Lower leg skin (tissue), 4 donors: ENCODE measurements around the gene DENND1A. TPM values are rescaled to one million over a fixed set of nuclear protein-coding genes. Genes with fewer than 3 reads are reported as not detected.

Source experiments
- DNase-seq, 2 donors: peaks; one replicate each; pipeline ENCODE4 v3.0.0-alpha.2; 2019; ENCODE audit warnings: low spot score in 2 of 2
- H3K4me3 ChIP-seq: fragments of 200-600 bp; sonication (generic); 2 replicates; pipeline ENCODE4 v1.5.1; 2017; ENCODE audit warnings: mild to moderate bottlenecking, low read depth; ENCODE audit not compliant: poor library complexity, severe bottlenecking
- POLR2A ChIP-seq, 2 donors: fragments of 450-650 bp; IDR thresholded peaks; one replicate each; pipeline ENCODE4 v1.6.1; 2016 to 2017; ENCODE audit warnings: antibody characterized with exemption in 2 of 2, mild to moderate bottlenecking in 1 of 2, moderate library complexity in 1 of 2
- WGBS, 2 donors: methylation state at CpG; one replicate each; pipeline ENCODE4 v1.1.5; 2018; 5-methylcytosine and 5-hydroxymethylcytosine counted together
- intact Hi-C: fragments of 100-400 bp; cut with DNase I; formaldehyde crosslinking; loops from one replicate; pipeline ENCODE4 v1.15.0; 2023; ENCODE audit warnings: low total_unique reads
- total RNA-seq, 4 donors: library from RNA; depleted of rRNA; stranded (reverse); fragments of >200 nt; gene quantifications; one replicate each; pipeline ENCODE4 v1.1.0, GENCODE V29; 2016
- TF ChIP-seq, protein P1 (sequence below), 3 donors: fragments of 450-650 bp; IDR thresholded peaks; one replicate each; pipeline ENCODE4 v1.5.1; 2016; ENCODE audit warnings: antibody characterized with exemption in 3 of 3, mild to moderate bottlenecking in 3 of 3, moderate library complexity in 2 of 3

The DENND1A gene
- total RNA-seq, 4 donors from 2014 or later: 6.5 to 16.3 (median 12.3) TPM

DNA sequence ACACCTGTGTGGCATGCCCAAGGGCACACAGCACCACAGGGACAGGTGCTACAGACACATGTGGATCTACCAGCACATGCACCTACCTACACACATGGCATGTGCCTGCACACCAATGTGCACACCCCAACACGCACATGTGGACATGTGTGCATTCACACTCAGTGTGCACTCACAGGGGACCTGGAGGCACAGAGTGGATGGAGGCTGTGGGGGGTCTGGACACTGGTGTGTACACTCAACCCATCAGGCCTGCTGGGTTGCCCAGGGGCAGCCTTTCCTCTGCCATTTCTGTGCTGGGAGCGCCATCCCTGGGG is 572.2 kb downstream of the DENND1A start:
- intact Hi-C loops: no loop called here

DNA sequence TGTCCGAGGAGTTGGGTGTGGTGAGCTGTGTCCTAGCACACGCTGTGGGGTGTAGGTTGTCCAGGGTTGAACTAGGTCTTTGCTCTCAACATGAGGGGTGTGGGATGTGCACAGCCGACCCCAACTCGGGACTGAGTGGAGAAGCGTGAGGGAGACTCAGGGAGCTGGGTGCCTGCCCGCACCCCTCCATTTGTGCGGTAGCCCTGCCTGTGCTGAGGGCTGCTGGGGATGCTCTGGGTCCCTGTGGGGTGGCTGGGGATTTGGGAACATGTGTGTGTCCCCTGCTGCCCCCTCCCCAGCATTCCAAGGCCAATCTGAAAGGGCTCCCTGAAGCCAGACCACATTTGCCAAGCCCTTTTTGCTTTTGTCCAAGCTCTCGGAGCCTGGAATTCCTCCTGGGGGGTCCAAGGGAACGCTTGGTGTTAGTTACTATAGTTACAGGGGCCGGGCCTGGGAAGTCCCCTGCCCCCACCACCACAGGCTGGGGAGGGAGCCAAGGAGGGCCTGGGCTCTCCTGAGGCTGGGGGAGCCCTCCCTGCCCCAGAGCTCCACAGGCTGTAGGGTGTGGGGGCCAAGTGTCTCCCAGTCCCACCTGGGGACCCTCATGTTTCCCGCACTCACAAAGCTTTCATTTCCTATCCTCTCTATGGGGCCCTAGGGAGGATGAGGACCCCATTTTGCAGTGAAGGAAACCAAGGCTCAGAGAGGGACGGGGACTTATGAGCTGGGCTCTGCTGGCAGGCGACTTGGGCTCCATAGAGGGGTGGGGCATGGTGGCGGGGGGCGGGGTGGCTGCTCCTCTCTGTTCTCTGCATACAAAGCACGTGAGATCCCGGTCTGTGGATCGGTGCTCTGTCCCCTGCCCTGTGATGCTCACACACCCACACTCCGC is 572.8 kb downstream of the DENND1A start:
- no peak overlapping the region for H3K4me3 ChIP-seq
- DNase-seq: no peak
- intact Hi-C loops: no loop called here
- no peak for TF ChIP-seq POLR2A (IDR thresholded peaks at IDR 0.05)
- TF ChIP-seq, protein P1, sequence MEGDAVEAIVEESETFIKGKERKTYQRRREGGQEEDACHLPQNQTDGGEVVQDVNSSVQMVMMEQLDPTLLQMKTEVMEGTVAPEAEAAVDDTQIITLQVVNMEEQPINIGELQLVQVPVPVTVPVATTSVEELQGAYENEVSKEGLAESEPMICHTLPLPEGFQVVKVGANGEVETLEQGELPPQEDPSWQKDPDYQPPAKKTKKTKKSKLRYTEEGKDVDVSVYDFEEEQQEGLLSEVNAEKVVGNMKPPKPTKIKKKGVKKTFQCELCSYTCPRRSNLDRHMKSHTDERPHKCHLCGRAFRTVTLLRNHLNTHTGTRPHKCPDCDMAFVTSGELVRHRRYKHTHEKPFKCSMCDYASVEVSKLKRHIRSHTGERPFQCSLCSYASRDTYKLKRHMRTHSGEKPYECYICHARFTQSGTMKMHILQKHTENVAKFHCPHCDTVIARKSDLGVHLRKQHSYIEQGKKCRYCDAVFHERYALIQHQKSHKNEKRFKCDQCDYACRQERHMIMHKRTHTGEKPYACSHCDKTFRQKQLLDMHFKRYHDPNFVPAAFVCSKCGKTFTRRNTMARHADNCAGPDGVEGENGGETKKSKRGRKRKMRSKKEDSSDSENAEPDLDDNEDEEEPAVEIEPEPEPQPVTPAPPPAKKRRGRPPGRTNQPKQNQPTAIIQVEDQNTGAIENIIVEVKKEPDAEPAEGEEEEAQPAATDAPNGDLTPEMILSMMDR (IDR thresholded peaks at IDR 0.05): no peak
- 68 to 70% methylated on average over 15 to 17 of the region's 19 CpGs for WGBS, 2 donors

More for the DNA sequence above, 572.2 kb downstream of the DENND1A start:
- H3K4me3 ChIP-seq: no peak overlapping the region
- TF ChIP-seq POLR2A (IDR thresholded peaks at IDR 0.05): no peak
- TF ChIP-seq, protein P1 (IDR thresholded peaks at IDR 0.05): no peak
- WGBS, 2 donors: 93 to 100% methylated on average over 2 of the region's 2 CpGs
- DNase-seq: no peak

DNA sequence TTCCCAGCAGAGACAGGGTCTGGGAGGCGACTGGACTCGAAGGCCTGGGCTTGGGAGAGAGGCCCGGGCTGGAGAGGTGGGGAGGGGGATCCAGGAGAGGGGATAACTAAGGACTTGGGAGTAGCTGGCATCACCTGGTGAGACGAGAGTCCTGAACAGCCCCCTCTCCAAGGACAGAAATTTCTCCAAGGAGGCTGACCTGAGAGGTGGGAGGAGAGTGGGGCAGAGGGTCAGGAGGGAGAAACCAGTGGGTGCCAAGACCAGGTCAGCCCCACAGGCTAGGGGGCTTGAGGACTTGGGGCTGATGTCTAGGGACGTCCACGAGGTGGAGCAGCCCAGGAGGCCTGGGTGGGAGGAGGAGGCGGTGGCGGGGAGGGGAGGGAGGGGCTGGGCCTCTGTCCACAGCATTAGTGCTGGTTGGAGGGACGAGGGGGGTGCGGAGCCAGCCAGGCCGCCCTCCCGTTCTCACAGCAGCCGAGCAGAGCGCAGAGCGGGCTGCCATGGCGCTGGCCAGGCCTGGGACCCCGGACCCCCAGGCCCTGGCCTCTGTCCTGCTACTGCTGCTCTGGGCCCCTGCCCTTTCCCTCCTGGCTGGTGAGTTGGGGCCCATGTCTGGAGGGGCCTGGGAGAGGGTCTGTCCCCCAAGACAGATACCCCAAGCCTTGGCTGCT is 574.0 kb downstream of the DENND1A start, which contains the start of gene CRB2:
TSS of gene CRB2 (plus strand) at position 437 of the 671 bp plus-strand sequence. CDS start at position 501, 64 bp downstream.
- no peak for DNase-seq
- intact Hi-C loops: no loop called here
- no peak within 1 kb of the TSS for H3K4me3 ChIP-seq
- no peak for TF ChIP-seq POLR2A (IDR thresholded peaks at IDR 0.05)
- TF ChIP-seq, protein P1 (IDR thresholded peaks at IDR 0.05): no peak
- 62 to 72% methylated on average over 12 to 16 of the region's 17 CpGs for WGBS, 2 donors

DNA sequence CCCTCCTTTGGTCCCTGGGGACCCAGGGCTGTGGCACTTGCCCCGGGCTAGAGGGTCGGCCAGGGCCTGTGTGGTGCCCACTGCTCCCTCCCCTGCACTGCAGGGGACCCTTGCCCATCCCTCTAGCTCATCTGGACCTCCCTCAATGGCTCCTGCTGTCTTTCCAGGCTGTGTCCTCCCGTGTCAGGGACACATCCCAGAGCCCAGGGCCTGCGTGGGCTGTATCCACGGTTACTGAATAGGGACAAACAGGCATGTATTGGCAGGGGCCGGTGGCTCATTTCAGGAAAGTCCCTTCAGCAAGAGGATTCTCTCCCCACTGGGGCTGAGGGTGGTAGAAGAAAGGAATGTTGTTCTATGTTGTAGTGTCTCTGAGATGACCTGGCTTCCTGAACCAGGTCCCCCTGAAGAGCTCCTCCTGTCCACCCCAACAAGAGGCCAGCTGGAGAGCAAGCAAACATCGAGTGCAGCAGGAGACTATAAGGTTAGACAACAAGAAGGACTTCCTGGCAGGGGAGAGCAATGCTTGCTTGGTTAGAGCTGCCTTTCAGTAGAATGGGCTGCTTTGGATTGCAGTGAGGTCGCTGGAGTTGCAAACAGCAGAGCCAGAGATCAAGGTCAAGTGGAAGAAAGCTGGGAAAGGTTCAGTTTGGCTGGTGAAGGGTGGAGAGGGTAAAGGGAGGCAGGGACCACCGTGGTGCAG is 575.0 kb downstream of the DENND1A start:
- TF ChIP-seq, protein P1 (IDR thresholded peaks at IDR 0.05): no peak
- TF ChIP-seq POLR2A (IDR thresholded peaks at IDR 0.05): no peak
- DNase-seq: no peak
- intact Hi-C loops: no loop called here
- WGBS, 2 donors: 27 to 34% methylated on average over 8 to 9 of the region's 9 CpGs
- H3K4me3 ChIP-seq: no peak overlapping the region

DNA sequence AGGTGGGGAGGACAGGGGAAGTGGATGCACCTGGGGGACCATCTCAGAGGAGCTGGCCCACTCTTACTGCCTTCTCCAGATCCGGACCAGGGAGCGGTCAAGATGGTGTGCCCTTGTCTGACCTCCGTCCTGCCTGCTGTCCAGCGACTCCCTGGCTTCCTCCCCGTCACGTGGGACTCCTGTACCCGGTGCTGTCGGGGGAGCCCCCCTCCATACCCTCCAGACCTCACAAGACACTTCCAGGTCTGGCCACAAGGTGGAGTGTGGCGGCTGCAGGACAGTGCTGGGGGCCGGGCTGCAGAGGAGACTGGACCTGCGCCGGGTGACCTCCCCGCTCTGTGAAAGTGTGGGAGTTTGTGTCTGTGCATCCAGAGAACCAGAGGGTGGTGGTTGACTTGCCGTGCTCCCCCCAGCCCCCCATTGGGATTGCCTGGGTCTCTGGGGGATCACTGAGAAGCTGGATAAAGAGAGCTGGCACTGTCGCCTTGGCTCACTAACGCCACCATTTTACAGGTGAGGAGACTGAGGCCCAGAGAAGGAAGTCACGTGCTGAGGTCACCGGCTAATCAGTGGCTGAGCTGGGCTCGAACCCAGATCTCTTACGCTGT is 575.8 kb downstream of the DENND1A start:
- TF ChIP-seq, protein P1 (IDR thresholded peaks at IDR 0.05): no peak
- no peak for TF ChIP-seq POLR2A (IDR thresholded peaks at IDR 0.05)
- peak; percentile 34 to 90 for DNase-seq
- intact Hi-C loops: no loop called here
- H3K4me3 ChIP-seq: no peak overlapping the region
- WGBS, 2 donors: 27 to 43% methylated on average over 12 to 20 of the region's 20 CpGs
